ENCODE results near the gene POMP.

DNA sequence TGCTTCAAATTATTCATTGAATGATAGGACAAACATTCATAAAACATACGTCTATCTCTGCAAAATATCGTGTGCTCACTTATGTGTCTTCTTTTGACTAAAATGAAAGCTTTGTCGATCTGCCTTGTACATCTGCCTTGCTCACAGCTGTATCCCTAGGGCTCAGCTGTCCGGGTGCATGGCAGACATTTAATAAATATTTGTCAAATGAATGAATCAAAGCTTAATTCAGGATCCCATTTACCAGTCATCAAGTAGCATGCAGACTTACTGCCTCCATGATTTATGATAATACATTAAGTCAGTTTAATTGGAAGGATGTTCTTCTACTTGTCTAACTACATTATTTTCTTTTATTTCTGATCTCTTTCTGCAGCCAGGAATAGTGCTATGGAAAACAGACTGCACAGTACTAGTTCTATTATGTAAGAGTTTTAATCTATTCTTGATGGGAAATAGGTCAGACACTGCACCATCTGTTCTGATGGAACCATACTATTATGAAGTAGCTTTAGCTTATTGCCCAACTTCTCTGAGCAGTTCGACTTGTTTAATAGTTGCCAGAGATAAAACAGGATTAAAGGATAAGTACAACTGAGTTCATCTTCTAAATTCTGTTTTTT lies 46.6 kb downstream of the POMP start:
- TF ChIP-seq POLR2A (IDR thresholded peaks at IDR 0.05) (no peak), CTCF (IDR thresholded peaks at IDR 0.05) (no peak)

Measured in right lobe of liver (tissue), 4 donors.